HG02938 (cell line): ENCODE data around the gene CPEB1.
"Not testable (repeated sequence)": the region's sequence is repeated elsewhere in the genome, so short reads cannot be mapped to it uniquely, and the experiment has no call there.

Experiments used
- ATAC-seq: cut with Tn5 transposase; IDR thresholded peaks from one replicate; pipeline ENCODE4 v1.9.1; 2021; ENCODE audit warnings: mild to moderate bottlenecking, moderate library complexity; ENCODE audit not compliant: unreplicated experiment

The CPEB1 gene

DNA sequence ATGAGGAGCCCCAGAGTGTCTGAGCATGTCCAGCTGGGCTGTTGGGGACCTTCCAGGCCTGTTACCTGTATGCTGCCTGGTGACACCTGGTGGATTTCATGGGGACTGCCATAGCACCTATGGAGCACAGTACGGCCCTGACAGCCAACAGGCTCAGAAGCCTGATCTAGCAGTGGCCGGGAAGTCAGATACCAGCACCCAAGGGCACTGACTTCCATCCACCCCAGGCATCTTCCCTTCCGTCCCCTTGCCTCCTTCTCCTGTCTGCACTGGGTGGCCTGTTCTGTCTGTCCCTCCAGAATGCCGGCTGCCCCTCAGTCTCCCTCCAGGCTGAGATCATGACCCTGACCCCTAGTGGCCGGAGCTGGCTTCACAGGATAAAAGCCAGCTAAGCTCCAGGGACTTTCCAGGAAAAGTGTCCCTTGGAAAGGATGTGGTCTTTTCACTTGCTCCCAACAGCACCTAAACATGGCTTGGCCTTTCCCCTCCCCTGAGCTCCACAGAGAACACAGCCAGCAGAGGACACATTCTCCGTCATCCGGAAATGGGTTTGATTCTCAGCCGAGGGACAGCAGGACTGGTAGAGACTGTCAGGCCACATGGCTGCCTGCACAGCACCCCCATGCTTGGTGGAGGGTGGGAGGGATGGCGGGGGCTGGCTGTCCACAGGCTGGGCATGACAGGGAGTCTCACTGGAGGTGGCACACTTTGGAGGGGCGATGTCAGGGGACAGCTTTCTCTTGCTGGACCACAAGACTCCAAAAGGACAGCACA, 116.4 kb downstream of the CPEB1 start:
- peak; percentile 86 for ATAC-seq

DNA sequence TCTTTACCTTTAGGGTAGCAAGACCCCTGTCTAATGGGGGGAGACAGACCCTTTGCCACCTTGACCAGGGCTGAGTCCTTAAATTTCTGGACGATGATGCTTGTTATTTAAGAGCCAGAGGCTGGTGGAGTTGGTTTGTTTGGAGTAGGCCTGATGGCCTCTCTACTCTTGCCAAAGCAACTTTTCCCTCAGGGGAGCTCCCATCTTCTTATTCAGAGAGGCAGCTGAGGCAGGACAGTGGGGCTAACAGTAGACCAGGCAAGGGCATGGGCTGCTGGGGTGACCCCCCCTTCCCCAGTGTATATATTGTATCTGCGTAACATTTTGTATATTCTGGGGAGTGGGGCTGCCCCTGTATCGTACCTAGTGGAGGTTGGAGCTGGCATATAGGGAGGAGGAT, 117.2 kb downstream of the CPEB1 start:
- no peak for ATAC-seq

GRCh38 chr15:82513587-82513986, 133.6 kb downstream of the CPEB1 start:
- ATAC-seq, result not testable (repeated sequence)

DNA sequence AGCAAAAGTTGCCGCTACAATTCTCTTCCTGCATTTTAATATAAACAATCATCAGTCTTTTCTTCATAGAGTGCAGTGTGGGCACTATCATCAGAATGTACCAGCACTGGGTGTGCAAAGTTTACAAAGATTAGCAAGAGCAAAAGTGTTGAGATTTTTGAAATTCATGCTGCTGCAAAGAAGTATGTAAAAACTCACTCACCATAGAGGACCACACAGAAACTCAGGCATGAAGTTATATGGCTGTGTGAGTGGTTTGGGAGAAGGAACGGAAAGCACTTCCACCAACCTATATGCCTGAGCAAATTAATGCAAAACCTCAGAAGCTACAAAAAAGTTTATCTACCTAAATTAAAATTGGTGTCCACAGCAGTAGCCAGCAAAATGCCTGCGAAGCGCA, 139.5 kb downstream of the CPEB1 start:
- not testable (repeated sequence) for ATAC-seq

DNA sequence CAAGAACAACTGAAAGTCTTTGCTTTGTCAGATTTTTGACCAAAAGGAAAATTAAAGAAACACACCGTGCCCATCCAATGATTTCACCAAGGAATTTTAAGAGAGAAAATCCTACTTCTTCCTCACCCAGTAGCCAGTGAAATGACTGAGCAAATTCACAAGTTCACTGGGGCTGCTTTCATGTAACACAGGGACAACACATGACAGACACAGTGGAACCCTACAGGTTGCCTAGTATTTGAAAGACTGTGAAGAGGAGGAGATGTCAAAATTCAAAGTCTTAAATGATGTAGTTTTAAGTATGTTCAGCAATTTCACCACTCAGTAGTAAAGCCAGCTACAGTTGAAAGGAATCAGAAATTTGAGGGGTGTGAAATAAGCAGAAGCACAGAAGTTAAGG, 140.1 kb downstream of the CPEB1 start:
- not testable (repeated sequence) for ATAC-seq

DNA sequence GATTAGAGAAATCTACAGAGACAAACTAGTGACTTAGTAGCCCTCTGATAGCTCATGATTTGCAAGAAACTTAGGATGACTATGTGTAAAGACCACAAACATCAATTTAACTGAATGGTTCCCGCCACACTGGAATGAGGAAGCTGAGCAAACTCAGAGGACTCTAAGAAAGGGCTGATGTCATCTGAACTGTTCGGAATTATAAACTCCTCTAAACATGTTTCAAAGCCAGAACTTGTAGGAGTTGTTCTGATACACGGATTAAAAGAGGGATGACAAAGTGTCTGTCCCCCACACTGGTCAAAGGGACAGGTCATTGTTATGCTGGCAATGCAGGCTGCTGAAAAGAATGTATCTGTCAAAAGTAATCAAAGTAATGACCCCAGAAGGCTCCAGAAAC, 141.3 kb downstream of the CPEB1 start:
- ATAC-seq, result not testable (repeated sequence)

GRCh38 chr15:82504074-82504473, 143.1 kb downstream of the CPEB1 start:
- not testable (repeated sequence) for ATAC-seq

GRCh38 chr15:82502700-82503339, 144.3 kb downstream of the CPEB1 start:
- peak; percentile 51 for ATAC-seq

- not testable (repeated sequence) for ATAC-seq
Measured at GRCh38 chr15:82500772-82501171, 146.4 kb downstream of the CPEB1 start.

GRCh38 chr15:82497978-82498377, 149.2 kb downstream of the CPEB1 start:
- not testable (repeated sequence) for ATAC-seq
